ENCODE results near the gene NRG4. TPM values are rescaled to one million over a fixed set of nuclear protein-coding genes. Genes with fewer than 3 reads are reported as not detected.
"Not testable (repeated sequence)": the region's sequence is repeated elsewhere in the genome, so short reads cannot be mapped to it uniquely, and the experiment has no call there.

NRG4 gene
- total RNA-seq, 1 donor from 2014 or later = not detected

GRCh38 chr15:75995611-75996010, 16.6 kb downstream of the NRG4 start:
- no peak for DNase-seq (ENCODE audit: low spot score in 2 of 2)

GRCh38 chr15:75994220-75994619, 18.0 kb downstream of the NRG4 start:
- FAIRE-seq (no peak), DNase-seq (ENCODE audit: low spot score in 2 of 2) (no peak)

More at GRCh38 chr15:75995611-75996010, 16.6 kb downstream of the NRG4 start:
- FAIRE-seq = no peak

DNA sequence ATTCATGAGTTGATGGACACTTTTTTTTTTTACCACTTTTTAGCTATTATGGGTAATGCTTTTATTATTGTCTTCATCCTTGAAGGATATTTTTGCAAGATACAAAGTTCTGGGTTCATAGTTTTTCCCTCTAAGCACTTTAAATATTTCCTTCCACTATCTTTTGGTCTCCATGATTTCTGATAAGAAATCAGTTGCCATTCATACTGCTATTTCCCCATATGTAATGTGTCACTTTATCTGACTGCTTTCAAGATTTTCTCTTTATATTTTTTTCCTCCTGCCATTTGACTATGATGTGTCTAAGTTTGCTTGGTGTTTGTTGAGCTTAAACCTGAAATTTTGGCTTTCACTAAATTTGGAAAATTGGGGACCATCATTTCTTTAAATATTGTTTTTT, 19.3 kb downstream of the NRG4 start:
- DNase-seq (ENCODE audit: low spot score in 2 of 2) (no peak), FAIRE-seq (no peak)

- DNase-seq (ENCODE audit: low spot score in 2 of 2) (no peak), FAIRE-seq (no peak)
These were observed 22.3 kb downstream of the NRG4 start for GRCh38 chr15:75989875-75990274.

- FAIRE-seq (no peak), DNase-seq (ENCODE audit: low spot score in 2 of 2) (no peak)
These were observed 23.2 kb downstream of the NRG4 start for GRCh38 chr15:75989045-75989444.

DNA sequence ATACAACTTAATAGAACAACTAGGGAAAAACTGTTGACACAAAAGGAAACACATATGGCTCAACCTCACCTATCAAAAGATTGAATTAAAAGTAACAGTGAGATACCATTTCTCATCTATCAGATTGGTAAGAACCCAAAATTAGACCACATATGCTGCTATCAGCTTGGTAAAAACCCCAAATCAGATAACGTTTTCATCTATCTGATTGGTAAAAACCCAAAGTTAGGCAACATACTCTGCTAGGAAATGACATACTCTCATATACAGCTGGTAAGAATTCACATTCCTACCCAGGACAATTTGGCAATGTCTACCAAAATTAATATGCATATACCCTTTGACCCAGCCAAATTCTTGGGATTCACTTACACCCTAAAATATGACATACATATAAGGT, 26.3 kb downstream of the NRG4 start:
- FAIRE-seq (no peak), DNase-seq (ENCODE audit: low spot score in 2 of 2) (no peak)

DNA sequence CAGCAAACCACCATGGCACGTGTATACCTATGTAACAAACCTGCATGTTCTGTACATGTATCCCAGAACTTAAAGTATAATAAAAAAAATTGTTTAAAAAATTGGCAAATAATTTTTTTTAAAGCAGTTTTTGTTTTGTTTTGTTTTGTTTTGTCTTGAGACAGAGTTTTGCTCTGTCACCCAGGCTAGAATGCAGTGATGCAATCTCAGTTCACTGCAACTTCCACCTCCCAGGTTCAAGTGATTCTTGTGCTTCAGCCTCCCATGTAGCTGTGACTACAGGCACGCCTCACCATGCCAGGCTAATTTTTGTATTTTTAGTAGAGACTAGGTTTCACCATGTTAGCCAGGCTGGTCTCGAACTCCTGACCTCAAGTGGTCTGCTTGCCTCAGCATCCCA, 27.5 kb downstream of the NRG4 start:
- not testable (repeated sequence) for FAIRE-seq; DNase-seq (ENCODE audit: low spot score in 2 of 2)

- DNase-seq (ENCODE audit: low spot score in 2 of 2) = no peak
- no peak for FAIRE-seq
These were observed 29.8 kb downstream of the NRG4 start for GRCh38 chr15:75982468-75982867.

DNA sequence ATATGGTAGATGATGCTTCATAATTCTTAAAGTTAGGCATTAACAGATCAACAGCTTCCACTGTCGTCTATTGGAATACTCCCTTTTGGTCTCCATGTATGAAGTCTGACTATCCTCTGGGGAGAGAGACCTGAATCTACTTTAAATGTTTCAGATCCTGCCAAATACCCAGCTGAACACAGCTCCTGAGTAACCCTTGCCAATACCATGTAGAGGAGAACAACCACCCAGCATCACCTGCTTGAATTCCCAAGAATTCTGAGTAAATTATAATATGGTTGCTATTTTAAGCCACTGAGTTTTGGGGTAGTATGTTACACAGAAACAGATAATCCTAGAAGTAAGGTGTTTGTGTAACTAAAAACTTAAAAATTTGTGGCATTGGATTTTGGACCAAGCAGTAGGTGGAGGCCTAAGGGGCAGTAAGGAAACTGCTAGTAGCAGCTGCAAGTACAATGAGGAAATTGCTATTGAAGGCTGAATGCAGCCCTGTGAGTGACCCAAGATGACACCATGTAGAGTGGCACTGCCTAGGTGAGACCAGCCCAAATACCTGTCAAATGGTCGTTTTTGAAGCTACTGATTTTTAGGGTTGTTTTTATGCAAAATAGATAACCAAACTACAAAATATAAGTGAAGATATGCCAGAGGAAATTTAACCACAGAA, 30.9 kb downstream of the NRG4 start:
- FAIRE-seq = no peak
- no peak for DNase-seq (ENCODE audit: low spot score in 2 of 2)

GRCh38 chr15:75976766-75977165, 35.5 kb downstream of the NRG4 start:
- DNase-seq (ENCODE audit: low spot score in 2 of 2); FAIRE-seq: not testable (repeated sequence)

GRCh38 chr15:75966073-75966472, 46.2 kb downstream of the NRG4 start:
- DNase-seq (ENCODE audit: low spot score in 2 of 2) (no peak), FAIRE-seq (no peak)

GRCh38 chr15:75961331-75961730, 50.9 kb downstream of the NRG4 start:
- FAIRE-seq = no peak
- no peak for DNase-seq (ENCODE audit: low spot score in 2 of 2)

GRCh38 chr15:75955720-75956119, 56.5 kb downstream of the NRG4 start:
- DNase-seq (ENCODE audit: low spot score in 2 of 2) (no peak), FAIRE-seq (no peak)

GRCh38 chr15:75952525-75952924, 59.7 kb downstream of the NRG4 start:
- DNase-seq (ENCODE audit: low spot score in 2 of 2) = no peak
- no peak for FAIRE-seq

GRCh38 chr15:75948761-75949296, 63.4 kb downstream of the NRG4 start:
- FAIRE-seq = no peak
- DNase-seq (ENCODE audit: low spot score in 2 of 2) = no peak

- no peak for FAIRE-seq
- no peak for DNase-seq (ENCODE audit: low spot score in 2 of 2)
These were observed 65.1 kb downstream of the NRG4 start for GRCh38 chr15:75947092-75947491.

GRCh38 chr15:75945953-75946352, 66.3 kb downstream of the NRG4 start:
- no peak for DNase-seq (ENCODE audit: low spot score in 2 of 2)
- FAIRE-seq = no peak

DNA sequence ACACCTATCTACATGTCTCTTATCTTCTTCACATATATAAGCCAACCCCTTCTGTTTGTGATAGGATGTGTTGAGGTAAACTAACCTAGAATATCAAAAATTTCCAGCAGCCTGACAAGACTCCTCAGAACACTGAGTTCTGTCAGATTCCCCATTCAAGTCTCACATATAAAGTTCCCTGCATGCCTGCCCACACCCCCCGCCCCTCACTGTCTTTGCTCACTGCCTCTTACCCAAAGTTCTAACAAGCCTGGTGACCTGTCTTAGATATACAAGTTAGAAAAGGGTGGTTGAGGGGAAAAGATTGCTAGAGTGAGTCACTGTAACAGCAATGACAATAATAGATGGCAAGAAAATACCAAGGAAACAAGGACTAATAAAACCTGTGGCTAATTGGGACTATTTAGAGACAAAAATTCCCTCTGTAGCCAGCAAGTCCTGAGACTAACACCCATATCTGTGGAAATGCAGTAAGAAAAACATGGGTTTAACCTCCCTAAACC, 68.5 kb downstream of the NRG4 start:
- FAIRE-seq (no peak), DNase-seq (ENCODE audit: low spot score in 2 of 2) (no peak)

GRCh38 chr15:75943246-75943645, 69.0 kb downstream of the NRG4 start:
- DNase-seq (ENCODE audit: low spot score in 2 of 2) (no peak), FAIRE-seq (no peak)

GRCh38 chr15:75942464-75942863, 69.8 kb downstream of the NRG4 start:
- FAIRE-seq (no peak), DNase-seq (ENCODE audit: low spot score in 2 of 2) (no peak)

DNA sequence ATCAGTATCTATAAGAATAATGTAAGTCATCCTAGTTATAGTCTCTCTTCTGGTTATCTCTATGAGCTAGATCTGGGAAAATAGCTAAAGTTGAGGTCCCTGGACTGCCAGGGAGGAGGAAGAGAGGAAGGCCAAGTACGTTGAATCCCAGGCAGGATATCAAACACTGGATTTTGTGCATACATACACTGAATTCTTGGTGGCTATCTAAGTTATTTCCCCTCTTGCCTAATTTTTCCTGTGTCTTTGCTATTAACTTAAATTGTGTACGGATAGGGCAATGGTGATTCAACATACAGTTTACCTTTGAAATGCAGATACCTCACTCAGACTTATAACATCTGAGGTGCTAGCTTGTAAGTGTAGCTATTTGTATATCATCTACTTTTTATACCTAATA, 81.4 kb downstream of the NRG4 start:
- DNase-seq (ENCODE audit: low spot score in 2 of 2) = no peak
- FAIRE-seq = no peak

DNA sequence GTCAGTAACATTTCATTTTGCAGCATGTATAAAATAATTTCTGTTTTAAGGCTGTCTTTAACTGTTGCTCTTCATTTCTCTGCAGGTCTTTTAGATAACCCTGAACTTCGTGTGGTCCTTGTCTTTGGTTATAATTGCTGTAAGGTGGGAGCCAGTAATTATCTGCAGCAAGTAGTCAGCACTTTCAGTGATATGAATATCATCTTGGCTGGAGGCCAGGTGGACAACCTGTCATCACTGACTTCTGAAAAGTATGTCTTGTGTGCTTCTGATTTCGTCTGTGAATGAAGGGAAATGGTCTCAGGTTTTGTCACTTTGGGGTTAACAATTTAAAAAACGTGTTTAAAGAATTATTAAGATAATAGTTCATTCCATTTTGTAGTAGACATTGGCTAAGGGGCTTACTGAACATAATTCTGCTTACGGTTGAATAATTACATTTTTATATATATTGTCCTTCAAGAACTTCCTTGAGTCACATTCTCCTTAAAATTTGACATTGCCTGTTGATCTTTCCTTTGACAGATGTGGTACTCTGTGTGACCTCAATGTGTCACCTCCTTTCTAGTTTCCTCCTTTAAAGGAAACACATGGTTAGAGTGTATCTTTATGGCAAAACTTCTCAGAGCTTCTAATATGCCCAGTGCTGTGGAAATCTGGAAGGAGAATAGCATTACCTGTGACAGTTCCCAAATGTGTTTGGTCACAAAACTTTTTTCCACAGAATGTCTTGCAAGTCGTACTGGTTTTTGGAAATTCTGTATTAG, 82.2 kb downstream of the NRG4 start:
- DNase-seq (ENCODE audit: low spot score in 2 of 2) = no peak
- no peak for FAIRE-seq

Measured in frontal cortex (tissue), 4 donors.